HG02642 (cell line): ENCODE measurements around the gene DGUOK.

Experiments used
- ATAC-seq: cut with Tn5 transposase; IDR thresholded peaks from one replicate; pipeline ENCODE4 v1.9.1; 2021; ENCODE audit warnings: mild to moderate bottlenecking; ENCODE audit not compliant: unreplicated experiment, poor library complexity

Gene DGUOK

DNA sequence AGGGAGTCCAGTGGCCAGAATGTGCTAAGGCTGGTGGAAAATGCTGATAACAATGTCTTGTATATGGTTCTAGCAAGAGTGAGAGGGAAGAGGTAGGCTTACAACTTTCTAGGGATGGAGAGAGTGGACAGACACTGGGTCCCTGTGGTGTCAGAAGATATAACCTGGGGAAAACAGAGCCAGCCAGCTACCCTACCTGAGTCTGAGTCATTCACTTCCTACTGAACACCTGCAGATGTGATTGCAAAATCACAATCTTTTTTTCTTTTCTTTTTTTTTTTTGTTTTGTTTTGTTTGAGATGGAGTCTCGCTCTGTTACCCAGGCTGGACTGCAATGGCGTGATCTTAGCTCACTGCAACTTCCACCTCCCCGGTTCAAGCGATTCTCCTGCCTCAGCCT is 65.4 kb downstream of the DGUOK start:
- ATAC-seq, result no peak

DNA sequence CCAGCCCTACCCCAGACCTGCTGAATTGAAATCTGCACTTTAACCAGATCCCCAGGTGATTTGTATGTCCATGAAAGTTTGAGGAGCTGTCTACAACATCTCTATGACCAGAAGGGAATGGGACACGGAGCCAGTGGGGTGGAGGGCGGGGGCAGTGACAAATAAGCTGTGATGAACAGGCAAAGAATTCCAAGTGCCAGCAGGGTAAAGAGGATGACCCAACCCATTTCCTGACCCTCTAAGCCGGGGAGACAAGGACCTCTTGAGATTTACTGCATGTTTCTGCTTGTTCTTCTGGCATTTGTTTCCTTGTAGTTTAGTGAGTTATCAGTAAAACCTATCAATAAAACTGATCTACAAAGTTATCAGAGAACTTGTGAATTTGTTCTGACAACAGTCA is 66.7 kb downstream of the DGUOK start:
- no peak for ATAC-seq

DNA sequence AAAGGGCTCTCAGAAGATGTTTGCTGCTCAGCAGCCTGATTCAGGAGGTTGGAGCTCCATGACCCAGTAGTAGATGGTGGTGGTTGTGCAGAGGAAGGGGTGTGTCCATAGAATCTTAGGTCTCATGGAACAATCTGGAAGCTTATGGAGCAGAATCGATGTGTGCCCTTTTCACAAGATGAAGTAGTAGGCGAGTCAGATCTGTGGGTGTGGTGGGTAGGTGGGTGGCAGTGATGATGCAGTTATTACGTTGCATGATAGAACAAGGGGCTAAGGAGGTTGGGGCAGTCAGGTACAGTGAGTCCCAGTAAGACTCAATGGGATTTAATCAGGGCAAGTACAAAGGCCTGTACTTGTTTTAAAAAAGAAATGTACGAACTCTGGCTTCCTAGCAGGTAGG is 67.1 kb downstream of the DGUOK start:
- no peak for ATAC-seq

DNA sequence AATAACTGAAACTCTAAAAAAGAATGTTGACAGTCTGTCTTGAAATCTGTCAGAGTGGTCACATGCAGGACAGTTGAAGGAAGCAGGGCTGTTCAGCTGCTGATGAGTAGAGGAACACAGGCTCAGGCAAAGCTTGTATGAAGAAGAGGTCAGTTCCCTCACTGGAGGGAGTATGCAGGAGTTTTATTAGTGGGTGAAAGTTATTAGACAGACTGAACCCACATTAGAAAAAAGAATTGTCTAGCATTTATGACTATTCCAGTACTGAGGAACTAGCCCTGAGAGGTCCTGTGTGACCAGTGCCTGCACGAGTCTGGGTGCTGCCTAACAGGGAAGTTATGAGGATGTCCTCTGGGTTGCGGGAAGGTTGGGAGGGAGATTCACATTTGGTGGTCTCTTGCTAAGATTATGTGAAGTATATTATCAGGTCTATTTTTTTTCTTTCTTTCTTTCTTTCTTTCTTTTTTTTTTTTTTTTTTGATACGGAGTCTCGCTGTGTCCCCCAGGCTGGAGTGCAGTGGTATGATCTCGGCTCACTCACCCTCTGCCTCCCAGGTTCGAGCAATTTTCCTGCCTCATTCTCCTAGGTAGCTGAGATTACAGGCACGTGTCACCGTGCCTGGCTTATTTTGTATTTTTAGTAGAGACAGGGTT is 67.6 kb downstream of the DGUOK start:
- ATAC-seq, result no peak

DNA sequence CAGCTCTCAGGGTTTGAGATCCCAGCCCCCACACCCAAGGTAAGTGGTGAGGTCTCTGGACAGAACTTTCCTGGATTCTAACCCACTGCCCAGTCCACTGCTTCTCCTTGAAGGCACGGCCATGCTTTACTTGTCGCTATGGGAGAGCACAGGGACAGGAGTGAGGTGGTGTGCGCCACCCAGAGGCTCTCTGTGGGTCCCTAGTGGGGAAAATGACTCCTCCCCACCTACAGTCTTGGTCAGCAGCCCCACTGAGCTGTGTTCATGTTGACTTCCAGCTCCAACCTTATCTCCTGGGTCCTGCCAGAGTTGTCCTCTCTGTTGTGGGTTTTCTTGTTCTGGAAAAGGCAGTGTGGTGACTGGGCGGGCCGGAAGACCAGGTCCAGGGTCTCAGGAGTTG is 69.1 kb downstream of the DGUOK start:
- no peak for ATAC-seq

DNA sequence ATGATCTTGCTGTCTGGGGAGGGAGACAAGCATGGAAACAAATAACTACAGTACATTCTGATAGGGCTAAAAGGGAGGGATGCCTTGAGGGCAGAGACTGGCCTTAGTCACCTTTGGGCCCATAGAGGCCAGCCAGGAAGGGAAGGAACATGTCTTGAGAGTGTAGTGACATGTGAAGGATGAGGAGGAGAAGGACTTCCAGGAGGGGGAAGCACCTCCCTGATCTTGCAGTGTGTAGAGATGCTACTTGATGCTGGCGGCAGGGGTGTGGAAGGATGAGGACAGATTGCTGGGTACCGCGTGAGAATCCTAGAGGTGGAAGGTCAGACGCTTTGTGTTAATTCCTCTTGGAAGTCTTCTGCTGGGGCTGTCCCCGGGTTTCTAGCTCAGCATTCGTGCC is 71.1 kb downstream of the DGUOK start:
- no peak for ATAC-seq

DNA sequence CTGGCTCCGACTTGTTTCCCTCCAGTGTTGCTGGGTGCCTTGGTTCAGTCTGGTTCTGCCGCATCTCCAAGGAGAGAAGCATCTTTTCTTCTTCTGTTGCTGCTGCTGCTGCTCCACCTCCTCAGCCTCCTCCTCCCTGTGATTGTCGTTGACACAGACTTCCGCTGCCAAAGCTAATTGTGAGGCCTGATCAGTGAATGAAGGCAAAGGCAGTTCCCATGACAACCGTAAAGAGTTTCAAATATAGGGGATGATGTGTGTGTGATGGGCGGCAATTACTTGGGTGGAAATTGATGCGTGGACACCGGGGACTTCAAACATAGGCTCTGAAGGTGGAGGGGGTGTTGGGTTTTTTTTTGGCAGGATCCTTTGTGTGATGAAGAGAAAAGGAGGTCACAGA is 71.8 kb downstream of the DGUOK start:
- ATAC-seq, result no peak

DNA sequence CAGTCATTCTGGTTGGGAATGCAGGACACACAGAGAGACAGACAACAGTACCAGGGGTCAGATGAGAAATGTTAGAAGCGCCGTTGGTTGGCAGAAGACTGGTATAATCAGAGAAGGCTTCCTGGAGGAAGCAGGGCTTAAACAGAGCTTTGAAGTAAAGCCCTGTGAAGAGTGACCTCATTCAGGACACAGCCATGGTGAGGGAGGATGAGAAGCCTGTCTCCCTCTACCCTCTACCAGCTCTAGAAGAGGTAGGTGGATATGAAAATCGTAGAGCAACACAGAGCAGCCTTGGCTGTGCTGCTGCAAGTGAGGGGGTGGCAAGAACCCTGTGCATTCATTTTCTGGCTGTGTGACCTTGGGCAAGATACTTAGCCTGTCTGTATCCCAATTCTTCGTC is 72.3 kb downstream of the DGUOK start:
- ATAC-seq, result no peak

DNA sequence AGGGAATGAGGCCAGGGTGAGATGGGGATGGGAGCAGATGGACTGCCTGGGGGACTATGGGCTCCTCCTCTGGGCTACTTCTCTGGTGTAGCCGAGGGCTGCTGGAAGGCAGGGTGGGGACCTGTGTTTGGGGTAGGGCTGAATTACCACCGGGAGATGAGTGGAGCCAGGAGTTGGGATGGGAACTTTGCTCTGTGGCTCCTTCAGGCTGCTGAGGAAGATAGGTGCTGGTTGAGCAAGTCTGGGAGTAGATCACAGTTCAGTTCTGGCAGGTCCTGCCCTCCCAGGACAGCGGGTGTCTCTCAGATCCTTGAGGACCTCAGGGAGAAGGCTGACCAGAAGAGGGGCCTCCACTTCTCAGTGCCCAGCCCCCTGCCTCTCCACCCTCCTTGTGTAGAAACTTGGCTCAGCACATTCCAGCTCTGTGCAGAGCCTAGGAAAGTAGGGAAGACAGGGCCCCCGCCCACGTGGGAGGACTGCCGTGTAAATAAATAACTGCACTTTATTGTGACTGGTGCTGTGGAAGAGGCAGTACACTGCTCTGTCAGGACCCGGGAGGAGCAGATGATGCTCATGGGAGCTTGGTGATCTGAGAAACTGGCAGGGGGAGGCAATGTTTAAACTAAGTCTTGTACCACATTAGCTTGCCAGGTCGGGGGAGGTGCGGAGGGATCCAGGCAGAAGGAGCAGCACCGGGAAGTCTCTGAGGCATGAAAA is 73.4 kb downstream of the DGUOK start:
- ATAC-seq, result no peak

DNA sequence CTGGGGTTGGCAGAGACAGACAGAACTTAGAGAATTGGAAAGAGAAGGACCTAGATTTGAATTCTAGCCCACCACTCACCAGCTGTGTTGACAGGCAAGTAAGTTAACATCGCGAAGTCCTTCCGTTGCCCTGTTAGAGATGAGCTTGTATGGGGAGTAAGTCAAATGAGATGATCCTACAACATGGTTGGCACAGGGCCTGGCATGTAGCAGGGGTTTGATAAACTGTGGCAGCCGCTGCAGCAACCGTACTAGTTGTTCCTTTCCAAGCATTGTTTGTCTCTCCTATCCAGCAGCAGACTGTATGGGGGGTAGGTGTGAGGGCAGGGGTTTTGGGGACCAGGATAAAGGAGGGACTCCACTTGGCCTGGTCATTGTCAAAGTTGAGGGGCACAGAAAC is 74.0 kb downstream of the DGUOK start:
- no peak for ATAC-seq

DNA sequence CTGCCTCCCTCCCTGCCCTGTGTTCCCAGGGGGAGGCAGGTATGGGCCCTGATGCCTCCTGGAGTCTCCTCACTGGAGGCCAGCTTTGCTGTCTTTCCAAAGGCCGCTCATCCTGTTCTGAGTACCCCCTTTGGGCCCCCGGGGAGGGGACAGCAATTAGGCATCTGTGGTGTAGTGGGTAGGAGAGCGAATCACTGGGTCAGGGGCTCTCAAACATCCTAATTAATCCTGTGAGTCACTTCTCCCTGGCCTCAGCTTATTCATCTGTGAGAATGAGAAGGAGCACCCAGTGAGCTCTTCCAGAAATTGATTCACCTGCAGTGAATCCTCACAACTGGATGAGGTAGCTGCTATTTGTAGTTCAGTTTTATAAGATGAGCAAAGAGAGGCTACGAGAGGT is 74.4 kb downstream of the DGUOK start:
- no peak for ATAC-seq

DNA sequence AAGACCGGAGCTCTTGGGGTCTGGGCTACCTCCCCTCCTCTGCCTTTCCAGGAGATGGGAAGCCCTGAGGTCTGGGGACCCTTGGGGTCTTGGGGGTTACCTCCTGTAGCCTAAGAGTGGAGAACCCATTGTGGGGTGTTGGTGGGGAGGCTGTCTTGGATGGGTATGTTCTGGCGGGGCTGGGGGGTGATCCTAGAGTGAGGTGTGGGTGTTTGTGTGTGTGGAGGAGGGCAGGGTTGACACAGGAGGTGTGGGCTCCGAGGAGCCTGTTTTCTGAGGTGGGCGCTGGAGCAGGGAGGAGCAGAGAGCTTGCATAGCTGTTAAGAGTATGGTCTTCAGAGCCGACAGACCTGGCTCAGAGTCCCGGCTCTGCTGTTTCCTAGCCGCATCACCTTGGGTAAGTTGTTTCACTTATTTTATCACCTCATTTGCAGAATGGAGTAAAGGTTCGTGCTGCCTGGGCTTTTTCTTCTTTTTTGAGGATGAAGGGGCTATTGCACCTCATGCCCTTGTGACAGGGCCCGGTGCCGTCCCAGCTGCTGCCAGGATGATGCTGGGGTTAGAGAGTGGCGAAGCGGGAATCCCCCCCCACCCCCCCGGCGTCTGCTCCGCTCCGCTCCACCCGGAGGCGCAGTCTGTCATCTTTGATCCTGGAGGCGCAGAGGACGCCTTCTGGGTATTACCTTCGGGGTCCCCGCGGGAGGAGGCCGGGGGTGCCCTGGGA is 75.3 kb downstream of the DGUOK start:
- peak; percentile 42 for ATAC-seq

DNA sequence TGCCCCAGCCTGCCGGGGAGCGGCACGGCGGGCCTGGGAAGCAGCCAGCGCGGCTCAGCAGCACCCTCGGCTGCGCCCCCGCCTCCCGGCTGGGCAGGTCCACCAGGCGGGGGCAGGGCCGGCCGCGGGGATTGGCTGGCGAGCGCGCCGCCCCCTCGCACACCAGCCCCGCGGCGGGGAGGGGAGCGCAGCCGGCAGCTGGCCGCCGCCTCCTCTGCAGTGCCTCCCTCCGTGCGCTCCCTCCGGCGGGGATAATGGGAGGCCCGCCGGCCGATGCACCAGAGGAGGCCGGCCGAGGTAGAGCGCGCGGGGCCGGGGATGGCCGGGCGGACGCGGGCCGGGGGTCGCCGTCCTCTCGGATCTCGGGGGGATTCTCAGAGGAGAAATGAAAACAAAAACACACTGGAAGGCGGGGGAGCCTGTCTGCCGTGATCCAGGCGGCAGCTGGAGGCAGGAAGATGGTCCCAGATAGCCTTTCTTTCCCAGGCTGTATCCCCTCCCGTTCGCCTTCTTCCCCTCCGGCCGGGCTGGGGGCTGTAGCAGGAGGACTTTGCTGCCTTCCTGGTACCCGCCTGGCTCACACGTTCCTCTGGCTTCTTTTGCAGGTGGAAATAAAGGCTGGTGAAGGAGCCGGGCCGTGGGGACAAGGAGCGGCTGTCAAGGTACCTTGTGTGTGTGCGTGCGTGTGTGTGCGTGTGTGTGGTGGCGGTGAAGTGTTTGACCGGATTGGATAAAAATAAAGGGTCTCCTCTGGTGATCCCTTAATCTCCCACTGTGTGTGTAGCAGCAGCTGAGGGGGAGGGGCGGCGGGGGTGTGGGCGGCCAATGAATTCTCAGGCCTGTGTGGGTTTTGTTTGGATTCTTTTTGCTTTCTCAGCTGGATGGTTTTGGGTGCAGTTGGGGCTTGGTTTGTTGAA is 76.1 kb downstream of the DGUOK start:
- peak; percentile 92 for ATAC-seq

DNA sequence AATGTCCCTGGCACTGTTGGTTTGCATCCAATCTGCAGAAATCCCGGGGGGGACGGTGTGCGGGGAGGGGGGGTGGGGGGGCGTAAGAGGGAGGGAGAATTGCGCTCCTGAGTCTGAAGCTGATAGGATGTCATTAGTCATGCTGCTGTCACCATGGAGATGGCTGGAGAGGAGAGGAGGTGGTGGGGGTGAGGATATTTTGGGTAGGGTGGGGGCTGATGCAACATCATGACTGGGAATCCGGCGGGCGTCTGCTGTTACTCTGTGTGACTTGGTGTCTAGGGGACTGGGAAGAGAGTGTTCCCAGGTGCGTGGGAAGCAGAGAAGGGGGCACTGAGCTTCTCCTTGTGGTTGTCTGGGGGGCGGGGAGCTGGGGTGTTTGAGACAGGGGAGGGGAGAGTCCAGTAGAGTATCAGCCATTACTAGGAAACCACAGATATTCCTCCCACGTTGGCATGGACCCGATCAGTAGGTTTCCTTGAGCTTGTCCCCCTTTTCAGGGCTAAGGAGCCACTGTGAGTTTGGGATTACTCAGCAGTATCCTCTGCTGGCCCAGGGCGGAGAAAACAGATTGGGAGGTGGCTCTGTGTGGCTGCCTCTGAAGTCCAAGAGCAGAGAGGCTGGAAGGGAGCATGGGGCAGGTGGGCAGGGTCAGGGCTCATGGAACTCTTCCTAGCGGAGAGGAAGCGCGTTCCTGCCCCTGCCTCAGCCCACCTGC is 77.0 kb downstream of the DGUOK start:
- no peak for ATAC-seq

DNA sequence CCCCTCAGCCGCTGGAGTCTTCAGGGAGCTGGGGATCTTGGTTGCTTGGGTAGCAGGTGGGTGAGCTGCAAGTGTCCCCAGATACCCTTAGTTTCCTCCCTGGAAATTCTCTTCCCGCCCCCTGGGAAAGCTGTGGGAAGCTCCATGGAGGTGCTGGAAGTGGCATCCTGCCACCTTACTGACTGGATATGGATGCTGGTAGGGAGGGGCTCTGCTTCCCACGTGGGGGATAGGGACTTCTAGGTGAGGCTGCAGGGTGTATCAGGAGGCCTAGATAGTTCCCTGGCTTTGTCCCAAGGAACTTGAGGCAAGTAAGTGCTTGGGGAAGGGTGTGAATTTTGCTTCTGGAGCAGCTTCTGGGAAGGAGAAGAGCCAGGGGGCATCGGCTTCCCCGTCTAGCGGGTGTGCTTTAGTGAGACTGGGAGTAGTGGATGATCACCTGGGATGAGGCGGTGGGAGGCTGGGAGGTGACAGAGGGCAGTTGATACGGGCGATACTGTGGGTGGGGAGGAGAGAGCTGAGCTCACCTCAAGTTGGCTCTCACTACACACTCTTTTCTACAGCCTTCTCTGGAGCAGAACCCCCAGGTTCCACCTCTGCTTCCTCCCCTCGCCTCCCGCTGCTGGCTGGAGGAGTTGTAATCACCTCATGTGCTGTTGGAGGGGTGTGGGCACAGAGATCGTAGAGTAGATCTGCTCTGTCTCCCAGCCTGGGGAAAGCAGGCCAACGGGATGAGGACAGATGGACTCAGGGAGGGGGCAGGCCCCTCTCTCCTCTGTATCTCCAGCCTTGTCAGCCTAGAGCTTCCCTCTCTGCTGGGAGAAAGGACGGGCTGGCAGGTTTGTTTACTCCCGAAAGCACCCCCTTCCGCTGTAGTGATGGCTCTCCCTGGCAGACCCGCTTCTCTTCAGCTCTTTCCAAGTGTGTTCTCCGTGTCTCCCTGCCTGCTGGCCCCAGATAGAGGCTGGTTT is 77.8 kb downstream of the DGUOK start:
- no peak for ATAC-seq

DNA sequence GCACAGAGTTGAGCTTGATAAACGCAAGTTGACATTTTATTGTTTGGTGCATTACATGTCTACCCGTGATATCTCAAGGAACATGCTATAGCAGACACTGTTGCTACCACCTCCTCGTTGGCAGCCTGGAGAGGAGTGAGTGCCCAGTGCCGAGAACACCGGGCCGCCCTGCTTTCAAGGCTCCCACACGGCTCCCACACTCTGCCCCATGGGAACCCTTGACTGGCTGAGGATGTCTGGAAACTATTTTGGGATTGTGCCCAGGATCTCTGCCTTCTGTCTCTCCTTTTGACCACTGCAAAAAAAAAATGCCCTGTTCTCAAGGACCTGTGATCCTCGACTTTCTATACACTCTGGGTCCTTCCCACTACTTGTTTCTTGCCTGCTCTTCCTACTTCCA is 79.1 kb downstream of the DGUOK start:
- ATAC-seq, result no peak

DNA sequence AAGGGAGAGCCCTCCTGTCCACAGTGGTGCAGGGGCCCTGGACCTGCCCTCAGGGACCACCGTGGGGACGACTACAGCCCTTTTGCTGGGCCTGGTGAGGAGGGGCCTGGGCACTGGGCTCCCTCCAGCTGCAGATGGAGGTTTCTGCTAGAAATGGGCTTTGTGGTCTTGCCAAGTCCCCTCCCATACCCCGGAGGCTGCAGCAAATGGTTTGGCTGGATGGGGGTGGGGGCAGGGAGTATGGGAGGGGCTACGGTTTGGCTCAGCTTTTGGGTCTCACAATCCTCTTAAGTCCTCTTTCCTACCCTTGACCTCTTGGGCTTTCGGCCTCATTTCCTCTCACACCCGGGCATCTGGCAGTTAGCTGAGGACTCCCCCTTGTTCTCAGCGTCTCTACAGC is 79.8 kb downstream of the DGUOK start:
- ATAC-seq, result no peak

DNA sequence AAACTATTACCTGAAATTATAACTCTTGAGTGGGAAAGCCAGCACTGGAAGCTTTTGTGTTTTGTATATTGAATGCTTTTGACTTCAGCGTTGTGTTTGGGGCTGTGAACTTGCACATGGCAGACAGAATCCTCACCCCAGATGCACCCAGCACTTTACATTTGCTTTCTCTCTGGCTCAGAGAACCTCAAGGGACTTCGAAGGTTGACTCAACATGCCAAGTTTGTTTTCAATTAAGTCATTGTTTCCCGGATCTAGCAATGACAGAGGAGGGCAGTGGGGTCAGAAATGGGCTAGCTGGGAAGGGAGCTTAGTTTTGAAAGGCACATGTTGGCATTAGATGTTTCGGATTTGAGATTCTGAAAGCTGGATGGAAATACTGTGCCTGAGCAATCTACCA is 80.4 kb downstream of the DGUOK start:
- ATAC-seq, result no peak

DNA sequence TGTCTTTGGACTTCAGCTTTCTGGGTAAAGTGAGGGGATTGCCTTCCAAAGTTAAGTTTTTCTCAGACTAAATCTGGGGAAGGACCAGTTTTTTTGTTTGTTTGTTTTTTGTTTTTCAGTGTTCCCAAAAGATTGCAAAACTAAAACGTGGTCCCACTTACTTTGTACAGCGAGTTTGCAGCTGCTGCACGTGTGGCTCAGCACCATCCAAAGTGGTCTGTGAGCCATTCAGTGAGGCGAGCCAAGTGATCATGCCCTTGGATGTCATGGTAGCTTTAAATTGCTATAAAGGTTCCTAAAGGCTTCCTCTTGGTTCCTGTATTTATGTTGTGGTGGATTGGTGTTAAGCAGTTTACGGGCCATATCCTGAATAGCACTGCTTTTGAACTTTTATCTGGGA is 81.0 kb downstream of the DGUOK start:
- ATAC-seq, result no peak
